GM21367 (cell line): Measurements from ENCODE around the gene CLDN3.

ENCODE experiments used
- ATAC-seq: cut with Tn5 transposase; IDR thresholded peaks from one replicate; pipeline ENCODE4 v1.9.1; 2021; ENCODE audit not compliant: unreplicated experiment

CLDN3 gene

GRCh38 chr7:73773700-73774517 is 3.8 kb upstream of the CLDN3 start:
- ATAC-seq: no peak

DNA sequence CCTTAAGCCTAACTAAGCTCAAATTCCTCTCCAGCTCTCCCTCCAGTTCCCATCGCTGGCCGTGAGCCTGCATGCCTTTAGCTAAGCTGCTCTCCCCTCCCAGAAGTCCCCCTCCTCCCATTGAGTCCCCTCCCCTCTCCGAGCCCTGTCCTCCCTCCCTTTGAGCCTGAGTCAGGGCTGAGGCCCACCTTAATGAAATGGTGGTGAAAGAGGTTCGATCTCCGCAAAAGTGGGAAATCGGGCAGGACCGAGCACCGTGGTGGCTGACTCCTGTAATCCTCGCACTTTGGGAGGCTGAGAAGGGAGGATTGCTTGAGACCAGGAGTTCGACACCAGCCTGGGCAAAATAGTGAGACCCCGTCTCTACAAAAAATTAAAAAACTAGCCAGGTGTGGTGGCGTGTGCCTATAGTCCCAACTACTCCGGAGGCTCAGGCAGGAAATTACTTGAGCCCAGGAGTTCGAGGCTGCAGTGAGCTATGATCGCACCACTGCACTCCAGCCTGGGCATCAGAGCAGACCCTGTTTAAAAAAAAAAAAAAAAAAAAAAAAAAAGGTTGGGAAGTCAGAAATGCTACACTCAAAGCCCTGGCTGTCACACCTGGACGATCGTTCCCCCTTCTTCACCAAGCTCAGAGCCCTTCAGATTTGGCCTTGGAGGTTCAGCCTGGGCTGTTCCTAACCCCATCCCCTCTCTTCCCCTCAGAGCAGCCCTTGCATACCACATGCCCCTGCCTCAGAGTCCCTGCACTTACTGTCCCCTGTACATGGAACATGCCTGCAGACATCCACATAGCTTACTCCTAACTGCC is 995 bp upstream of the CLDN3 start:
- no peak for ATAC-seq

GRCh38 chr7:73769481-73770001 is 529 bp downstream of the CLDN3 start:
- ATAC-seq: no peak

DNA sequence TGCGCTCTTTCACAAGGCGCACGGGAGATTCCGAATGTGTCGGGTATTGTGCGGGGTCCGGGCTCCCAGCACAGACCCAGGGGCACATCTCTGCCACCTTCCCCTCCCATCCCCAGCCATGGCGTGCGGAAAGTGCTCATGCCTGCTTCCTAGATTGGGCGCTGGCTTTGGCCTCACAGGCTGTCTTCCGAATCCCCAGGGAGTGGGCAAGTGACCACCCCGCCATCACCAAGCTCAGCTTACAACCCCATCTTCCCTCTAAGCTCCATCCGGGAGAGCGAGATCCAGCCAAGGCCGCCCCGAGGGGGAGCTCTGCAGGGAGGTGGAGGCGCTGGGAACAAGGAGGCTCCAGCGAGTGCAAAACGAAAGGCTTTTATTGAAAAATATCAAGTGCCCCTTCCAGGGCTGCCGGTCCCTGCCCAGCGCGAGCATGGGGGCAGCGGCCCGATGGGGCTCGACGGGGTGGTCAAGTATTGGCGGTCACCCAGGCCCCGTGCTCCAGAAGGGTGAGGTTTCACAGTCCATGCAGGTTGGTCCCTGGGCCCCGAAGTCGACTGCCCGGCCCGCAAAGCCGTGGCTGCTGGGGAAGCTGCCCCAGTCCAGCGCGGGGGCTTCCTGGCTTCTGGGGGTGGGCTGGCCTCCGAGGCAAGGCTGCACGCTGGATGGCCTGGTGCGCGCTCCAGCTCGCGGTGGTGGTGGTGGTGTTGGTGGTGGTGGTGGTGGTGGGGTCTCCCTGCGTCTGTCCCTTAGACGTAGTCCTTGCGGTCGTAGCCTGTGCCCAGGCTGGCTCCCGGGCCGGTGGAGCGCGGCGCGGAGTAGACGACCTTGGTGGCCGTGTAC is 1.2 kb downstream of the CLDN3 start:
- no peak for ATAC-seq

DNA sequence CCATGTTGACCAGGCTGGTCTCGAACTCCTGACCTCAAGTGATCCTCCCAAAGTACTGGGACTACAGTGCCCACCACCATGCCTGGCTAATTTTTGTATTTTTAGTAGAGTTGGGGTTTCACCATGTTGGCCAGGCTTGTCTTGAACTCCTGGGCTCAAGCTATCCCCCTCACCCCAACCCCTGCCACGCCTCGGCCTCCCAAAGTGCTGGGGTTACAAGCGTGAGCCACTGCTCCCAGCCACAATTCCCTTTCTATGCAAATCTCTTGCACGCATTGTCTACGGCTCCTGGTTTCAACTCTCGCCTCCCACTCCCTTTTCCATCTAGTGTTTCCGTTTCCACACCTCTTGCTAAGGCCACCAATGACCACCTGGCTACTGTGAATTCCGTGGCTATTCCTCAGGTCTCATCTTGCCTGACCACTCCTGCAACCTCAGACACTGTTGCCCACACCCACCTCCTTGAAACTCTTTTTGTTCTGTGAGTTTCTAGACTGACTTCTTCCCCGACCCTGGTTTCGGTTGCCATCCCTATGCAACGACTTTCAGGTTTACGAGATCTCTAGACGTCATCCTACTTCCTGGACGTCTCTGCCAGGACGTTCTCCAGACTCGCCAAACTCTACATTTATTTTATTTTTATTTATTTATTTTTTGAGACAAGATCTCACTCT is 3.4 kb downstream of the CLDN3 start:
- no peak for ATAC-seq

DNA sequence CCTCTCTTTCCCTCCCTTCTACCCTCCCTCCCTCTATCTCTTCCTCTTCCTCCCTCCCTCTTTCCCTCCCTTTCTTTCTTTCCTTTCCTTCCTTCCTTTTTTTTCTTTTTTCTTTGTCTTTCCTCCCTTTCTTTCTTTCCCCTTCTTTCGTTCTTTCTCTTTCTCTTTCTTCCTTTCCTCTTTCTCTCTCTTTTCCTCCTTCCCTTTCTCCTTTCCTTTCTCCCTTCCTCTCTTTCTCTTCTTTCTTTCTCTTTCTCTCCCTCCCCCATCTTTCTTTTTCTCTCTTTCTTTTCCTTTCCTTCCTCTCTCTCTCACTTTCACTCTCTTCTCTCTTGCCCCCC is 7.4 kb downstream of the CLDN3 start:
- ATAC-seq: no peak

- no peak for ATAC-seq
Observed at GRCh38 chr7:73761854-73762658, 8.0 kb downstream of the CLDN3 start.

DNA sequence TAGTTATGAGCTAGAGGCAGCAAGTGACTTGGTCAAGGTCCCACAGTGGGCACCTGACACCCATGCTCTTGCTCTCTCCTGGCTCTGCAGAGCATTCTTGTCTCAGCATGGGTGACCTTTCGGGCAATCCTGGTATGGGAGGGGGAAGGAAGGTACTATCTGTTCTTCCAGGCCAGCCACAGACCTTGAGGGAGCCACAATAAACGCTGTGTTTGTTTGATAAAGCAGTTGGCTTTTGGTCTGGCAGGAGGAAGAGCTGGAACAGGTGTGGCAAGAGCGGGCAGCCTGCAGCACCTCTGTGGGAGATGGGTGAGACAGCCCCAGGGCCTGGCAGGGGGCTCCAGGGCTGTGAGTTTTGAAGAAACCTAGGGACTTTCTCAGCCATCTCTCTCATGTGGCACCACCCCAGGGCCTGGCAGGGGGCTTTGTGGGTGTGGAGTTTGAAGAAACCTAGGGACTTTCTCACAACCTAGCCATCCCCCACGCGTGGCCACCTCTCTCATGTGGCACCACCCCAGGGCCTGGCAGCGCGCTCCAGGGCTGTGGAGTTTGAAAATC is 11.4 kb downstream of the CLDN3 start:
- ATAC-seq: no peak

GRCh38 chr7:73749931-73750776 is 19.9 kb downstream of the CLDN3 start:
- no peak for ATAC-seq

- ATAC-seq: no peak
Observed at GRCh38 chr7:73746378-73746777, 23.7 kb downstream of the CLDN3 start.

- ATAC-seq: no peak
Observed at GRCh38 chr7:73742753-73743641, 27.1 kb downstream of the CLDN3 start.

DNA sequence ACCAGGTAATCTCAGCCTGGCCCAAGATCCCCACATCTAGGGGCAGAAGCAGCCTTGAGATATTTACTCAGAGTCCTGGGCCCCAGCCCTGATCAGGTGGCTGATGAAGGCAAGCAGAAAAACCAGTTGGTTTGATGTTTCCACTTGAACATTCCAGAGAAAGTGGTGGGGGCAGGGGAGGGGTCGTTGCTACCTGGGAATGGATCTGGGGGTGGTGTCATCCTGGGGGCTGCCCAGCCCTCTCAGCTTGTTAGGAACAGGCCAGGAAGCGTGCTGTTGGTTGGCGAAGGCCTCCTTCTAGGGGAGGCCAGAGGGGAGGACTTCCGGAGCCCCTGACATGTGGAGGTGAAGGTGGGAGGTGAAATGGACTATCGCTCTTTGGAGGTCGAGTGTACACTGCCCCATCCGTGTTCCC is 27.7 kb downstream of the CLDN3 start:
- no peak for ATAC-seq

- ATAC-seq: no peak
Observed at GRCh38 chr7:73741600-73741999, 28.5 kb downstream of the CLDN3 start.

- no peak for ATAC-seq
Observed at GRCh38 chr7:73740771-73741170, 29.3 kb downstream of the CLDN3 start.

GRCh38 chr7:73740212-73740611 is 29.9 kb downstream of the CLDN3 start:
- no peak for ATAC-seq

DNA sequence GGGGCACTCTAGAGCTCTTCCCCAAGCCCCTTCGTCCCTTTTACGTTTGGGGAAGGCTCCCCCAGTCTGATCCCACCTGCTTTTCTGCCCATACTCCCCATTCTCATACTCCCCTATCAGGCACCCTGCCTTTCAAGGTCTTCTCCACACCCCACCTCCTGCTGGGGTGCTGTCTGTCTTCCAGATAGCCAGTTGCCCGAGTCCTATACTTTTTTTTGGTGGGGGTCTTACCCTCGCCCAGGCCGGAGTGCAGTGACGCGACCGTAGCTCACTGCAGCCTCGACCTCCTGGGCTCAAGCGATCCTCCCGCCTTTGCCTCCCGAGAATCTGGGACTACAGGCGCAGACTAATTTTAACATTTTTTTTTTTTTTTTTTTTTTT is 30.7 kb downstream of the CLDN3 start:
- no peak for ATAC-seq

DNA sequence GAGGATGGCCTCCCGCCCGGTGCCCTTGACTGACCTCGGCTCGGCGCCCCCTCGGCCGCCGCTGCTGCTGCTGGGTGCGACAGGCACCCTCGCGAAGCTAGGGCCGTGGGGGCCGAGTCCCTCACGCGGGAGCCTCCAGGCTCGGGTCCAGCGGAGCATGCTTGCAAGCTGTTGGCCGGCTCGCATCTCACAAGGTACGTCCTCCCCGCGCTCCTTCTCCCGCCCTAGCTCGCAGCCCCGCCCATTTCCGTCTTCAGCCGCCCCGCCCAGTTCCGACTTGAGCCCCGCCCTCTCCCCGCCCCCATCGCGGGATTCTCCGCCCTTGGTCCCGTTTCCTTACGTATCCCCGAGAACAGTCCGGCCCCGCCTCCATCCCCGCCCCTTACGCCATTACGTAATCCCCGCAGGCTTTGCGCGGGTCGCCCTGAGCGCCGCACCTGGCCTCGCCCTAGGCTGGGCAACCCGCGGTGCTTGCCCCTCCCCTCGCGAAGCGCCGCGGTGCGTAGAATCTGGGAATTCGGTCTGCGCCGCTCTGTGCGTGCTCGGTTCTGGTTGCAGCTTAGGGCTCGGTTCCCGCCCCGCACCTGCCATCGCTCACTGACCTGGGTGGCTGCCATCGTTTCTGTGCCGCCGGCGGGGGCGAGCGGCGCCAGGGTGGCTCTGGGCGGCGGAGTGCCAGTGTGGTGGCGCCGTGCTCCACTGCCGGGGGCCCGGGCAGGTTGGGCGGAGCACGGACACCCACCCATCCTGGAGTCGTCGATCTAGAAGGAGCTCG is 31.3 kb downstream of the CLDN3 start, which contains the start of gene ABHD11:
Gene ABHD11, minus strand, starts transcription at position 191 of the 775 bp plus-strand sequence. Its CDS starts 32 bp downstream, at position 159.
- peak; percentile 83 for ATAC-seq
